MCF 10A (cell line): Measurements from ENCODE around the gene RAB10. TPM values are rescaled to one million over a fixed set of nuclear protein-coding genes. Genes with fewer than 3 reads are reported as not detected.
A peak's percentile ranks its signal among the peaks of the same experiment; 100 is the strongest.

Source experiments
- BruUV-seq: library from RNA; stranded (reverse); fragments of 400-500 nt; replicated peaks from 2 replicates; lab custom pipeline; 2021; lab: Mats Ljungman, UMichigan
- CTCF ChIA-PET: fragments of 300-600 bp; sonication (Branson Sonifier 250); formaldehyde crosslinking; extraction: SDS; loops from one replicate; lab custom pipeline; 2021; ENCODE audit warnings: antibody characterized with exemption, inconsistent platforms; lab: Yijun Ruan, JAX
- POLR2A ChIA-PET: fragments of 300-600, 350-650 bp; sonication (Branson Sonifier 250); formaldehyde crosslinking; extraction: SDS; loops from one replicate; lab custom pipeline; 2020; ENCODE audit warnings: antibody characterized with exemption, inconsistent platforms; lab: Yijun Ruan, JAX
- DNase-seq: peaks from one replicate; pipeline ENCODE4 v3.0.0-alpha.2; 2018; ENCODE audit not compliant: unreplicated experiment
- H3K27ac Mint-ChIP-seq: one replicate; pipeline ENCODE4 v1.8.0; 2022; ENCODE audit warnings: mild to moderate bottlenecking, low read depth, mixed read lengths; ENCODE audit not compliant: unreplicated experiment
- H3K27me3 Mint-ChIP-seq: one replicate; pipeline ENCODE4 v1.8.0; 2022; ENCODE audit warnings: mixed read lengths; ENCODE audit not compliant: insufficient read depth, unreplicated experiment
- H3K36me3 Mint-ChIP-seq: one replicate; pipeline ENCODE4 v1.8.0; 2022; ENCODE audit warnings: mild to moderate bottlenecking, moderate library complexity, mixed read lengths; ENCODE audit not compliant: insufficient read depth, unreplicated experiment
- H3K4me1 Mint-ChIP-seq: one replicate; pipeline ENCODE4 v1.8.0; 2022; ENCODE audit warnings: mixed read lengths; ENCODE audit not compliant: insufficient read depth, unreplicated experiment
- H3K4me3 Mint-ChIP-seq: one replicate; pipeline ENCODE4 v1.8.0; 2022; ENCODE audit warnings: mild to moderate bottlenecking, moderate library complexity, mixed read lengths; ENCODE audit not compliant: unreplicated experiment
- H3K9me3 Mint-ChIP-seq: one replicate; pipeline ENCODE4 v1.8.0; 2022; ENCODE audit warnings: mixed read lengths; ENCODE audit not compliant: unreplicated experiment
- intact Hi-C: fragments of 100-400 bp; cut with micrococcal nuclease; formaldehyde crosslinking; loops from 2 replicates; pipeline ENCODE4 v1.14.1; 2022
- total RNA-seq: library from RNA; stranded (reverse); gene quantifications from 2 replicates; pipeline ENCODE4 v1.2.3, GENCODE V29; 2022
- TF ChIP-seq, protein P1 (sequence below): fragments of 200-600 bp; IDR thresholded peaks from one replicate; pipeline ENCODE4 v1.8.0; 2022; ENCODE audit warnings: antibody characterized with exemption, mild to moderate bottlenecking; ENCODE audit not compliant: unreplicated experiment

Gene RAB10
- total RNA-seq, 1 experiment from 2014 or later = 147 TPM

DNA sequence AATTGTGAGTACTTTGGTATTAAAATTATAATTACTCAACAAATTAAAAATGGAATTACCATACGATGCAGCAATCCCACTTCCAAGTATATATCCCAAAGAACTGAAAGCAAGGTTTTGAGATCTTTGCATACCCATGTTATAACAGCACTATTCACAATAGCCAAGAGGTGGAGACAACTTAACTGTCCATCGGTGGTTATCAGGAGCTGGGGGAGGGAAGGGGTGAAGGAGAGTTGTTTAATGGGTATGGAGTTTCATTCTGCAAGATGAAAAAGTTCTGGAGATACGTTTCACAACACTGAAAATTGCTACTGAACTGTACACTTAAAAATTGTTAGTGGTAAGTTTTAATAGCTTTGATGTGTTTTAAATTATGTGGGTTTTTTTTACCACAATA lies 25.7 kb downstream of the RAB10 start:
- no peak for DNase-seq
- Mint-ChIP-seq H3K27me3 (no peaks in the 10 kb centered on the region), H3K4me1 (peaks cover 21% of the 10 kb centered on the region), H3K27ac (no peak overlapping the region), H3K4me3 (no peak overlapping the region), H3K36me3 (peaks cover 25% of the 10 kb centered on the region), H3K9me3 (no peaks in the 10 kb centered on the region)
- ChIA-PET POLR2A (interaction anchor here (1.0 to 1.2 kb wide), 2 partner anchors 11 to 25 kb away, joined by 3 to 7 read pairs; no protein-coding TSS in a partner anchor), CTCF (interaction anchor here (0.8 to 1.6 kb wide), 3 partner anchors 26 to 86 kb away, joined by 3 to 5 read pairs (median 4); no protein-coding TSS in a partner anchor)
- TF ChIP-seq, protein P1, sequence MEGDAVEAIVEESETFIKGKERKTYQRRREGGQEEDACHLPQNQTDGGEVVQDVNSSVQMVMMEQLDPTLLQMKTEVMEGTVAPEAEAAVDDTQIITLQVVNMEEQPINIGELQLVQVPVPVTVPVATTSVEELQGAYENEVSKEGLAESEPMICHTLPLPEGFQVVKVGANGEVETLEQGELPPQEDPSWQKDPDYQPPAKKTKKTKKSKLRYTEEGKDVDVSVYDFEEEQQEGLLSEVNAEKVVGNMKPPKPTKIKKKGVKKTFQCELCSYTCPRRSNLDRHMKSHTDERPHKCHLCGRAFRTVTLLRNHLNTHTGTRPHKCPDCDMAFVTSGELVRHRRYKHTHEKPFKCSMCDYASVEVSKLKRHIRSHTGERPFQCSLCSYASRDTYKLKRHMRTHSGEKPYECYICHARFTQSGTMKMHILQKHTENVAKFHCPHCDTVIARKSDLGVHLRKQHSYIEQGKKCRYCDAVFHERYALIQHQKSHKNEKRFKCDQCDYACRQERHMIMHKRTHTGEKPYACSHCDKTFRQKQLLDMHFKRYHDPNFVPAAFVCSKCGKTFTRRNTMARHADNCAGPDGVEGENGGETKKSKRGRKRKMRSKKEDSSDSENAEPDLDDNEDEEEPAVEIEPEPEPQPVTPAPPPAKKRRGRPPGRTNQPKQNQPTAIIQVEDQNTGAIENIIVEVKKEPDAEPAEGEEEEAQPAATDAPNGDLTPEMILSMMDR = no peak
- BruUV-seq = no TSS peak
- intact Hi-C loops = no loop called here

DNA sequence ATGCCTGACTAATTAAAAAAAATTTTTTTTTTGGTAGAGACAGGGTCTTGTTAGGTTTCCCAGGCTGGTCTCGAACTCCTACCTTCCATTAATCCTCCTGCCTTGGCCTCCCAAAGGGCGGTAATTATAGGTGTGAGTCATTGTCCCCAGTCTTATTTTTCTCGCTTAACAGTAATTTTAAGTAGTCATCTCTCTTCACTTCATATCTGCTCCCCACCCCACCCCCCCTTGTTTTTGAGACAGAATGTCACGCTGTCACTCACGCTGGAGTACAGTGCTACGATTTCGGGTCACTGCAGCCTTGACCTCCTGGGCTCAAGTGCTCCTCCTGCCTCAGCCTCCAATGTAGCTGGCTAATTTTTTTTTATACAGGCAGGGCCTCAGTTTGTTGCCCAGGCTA lies 27.7 kb downstream of the RAB10 start:
- H3K27me3 Mint-ChIP-seq = no peaks in the 10 kb centered on the region
- no peak overlapping the region for H3K4me3 Mint-ChIP-seq
- DNase-seq = no peak
- H3K4me1 Mint-ChIP-seq = peaks cover 25% of the 10 kb centered on the region
- BruUV-seq = no TSS peak
- H3K9me3 Mint-ChIP-seq = no peaks in the 10 kb centered on the region
- POLR2A ChIA-PET = interaction anchor here (1.3 kb wide), 1 partner anchor 15 kb away, joined by 3 read pairs; no protein-coding TSS in a partner anchor
- intact Hi-C loops = no loop called here
- peaks cover 41% of the 10 kb centered on the region for H3K36me3 Mint-ChIP-seq
- CTCF ChIA-PET = interaction anchor here (0.7 to 1.1 kb wide), 2 partner anchors 34 to 209 kb away, joined by 3 to 5 read pairs; no protein-coding TSS in a partner anchor
- H3K27ac Mint-ChIP-seq = no peak overlapping the region
- TF ChIP-seq, protein P1 = no peak

DNA sequence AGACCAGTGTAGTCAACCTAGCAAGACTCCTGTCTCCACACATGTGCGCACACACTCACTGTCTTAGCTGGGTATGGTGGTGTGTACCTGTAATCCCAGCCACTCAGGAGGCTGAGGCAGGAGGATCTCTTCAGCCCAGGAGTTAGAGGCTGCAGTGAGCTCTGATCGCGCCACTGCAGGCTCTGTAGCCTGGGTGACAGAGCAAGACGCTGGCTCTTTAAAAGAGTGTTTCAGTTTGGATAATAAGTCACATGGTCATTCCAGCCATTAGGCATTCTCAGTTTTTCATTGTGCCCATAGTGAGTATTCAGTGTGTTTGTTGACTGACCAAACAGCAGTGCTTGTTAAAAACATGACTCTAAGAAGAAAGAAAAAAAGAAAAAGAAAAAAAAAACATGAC lies 31.0 kb downstream of the RAB10 start:
- intact Hi-C loops = no loop called here
- no peak for DNase-seq
- BruUV-seq = no TSS peak
- ChIA-PET CTCF (interaction anchor here (0.5 to 0.8 kb wide), 2 partner anchors 72 to 263 kb away, joined by 3 read pairs; no protein-coding TSS in a partner anchor), POLR2A (interaction anchor here (0.6 to 1.5 kb wide), 5 partner anchors 13 to 209 kb away, joined by 3 to 7 read pairs (median 3); partner anchors contain the start of gene RAB10)
- TF ChIP-seq, protein P1 = no peak
- Mint-ChIP-seq H3K9me3 (no peaks in the 10 kb centered on the region), H3K4me1 (peaks cover 13% of the 10 kb centered on the region), H3K4me3 (no peak overlapping the region), H3K36me3 (peaks cover 43% of the 10 kb centered on the region), H3K27me3 (no peaks in the 10 kb centered on the region), H3K27ac (no peak overlapping the region)

DNA sequence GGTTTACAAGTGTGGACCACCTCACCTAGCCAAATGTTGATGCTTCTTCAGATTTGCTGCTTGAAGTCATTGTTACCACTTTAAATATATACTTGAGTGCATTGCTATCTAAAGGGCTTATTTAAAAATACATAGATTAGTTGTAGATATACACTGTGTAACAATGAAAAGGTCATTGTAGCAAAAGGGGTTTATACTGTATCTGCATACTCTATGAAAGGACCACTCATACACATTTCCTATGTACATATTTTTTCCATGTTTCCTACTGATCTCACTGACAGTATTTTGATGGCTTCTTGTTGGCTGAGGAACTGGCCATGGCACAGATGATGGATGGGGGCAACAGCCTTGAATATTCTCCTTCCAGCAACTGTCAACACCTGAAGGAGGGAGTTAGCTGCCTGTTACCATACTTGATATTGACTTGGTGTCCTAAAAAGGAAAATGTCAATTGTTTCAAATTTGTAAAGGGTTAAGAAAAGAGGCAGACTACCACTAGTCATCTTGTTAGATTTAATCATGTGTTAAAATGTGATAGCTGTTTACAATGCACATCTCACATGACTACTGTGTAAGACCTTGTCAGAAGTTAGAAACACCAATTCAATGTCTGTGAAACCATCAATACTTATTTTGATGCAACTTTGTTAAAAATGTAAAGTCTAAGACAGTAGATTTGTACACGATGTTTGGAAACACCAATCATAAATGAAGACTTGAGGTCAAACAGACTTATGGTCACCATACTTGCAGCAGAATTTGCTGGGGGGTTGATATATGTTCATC lies 33.5 kb downstream of the RAB10 start:
- intact Hi-C loops = no loop called here
- H3K27me3 Mint-ChIP-seq = no peaks in the 10 kb centered on the region
- BruUV-seq = no TSS peak
- ChIA-PET POLR2A (interaction anchor here (1.1 to 9.7 kb wide), 3 partner anchors 10 to 59 kb away, joined by 4 to 68 read pairs (median 7); partner anchors contain the start of gene RAB10), CTCF (interaction anchor here (0.7 kb wide), 1 partner anchor 75 kb away, joined by 4 read pairs; no protein-coding TSS in a partner anchor)
- H3K4me1 Mint-ChIP-seq = peaks cover 17% of the 10 kb centered on the region
- no peak overlapping the region for H3K4me3 Mint-ChIP-seq
- TF ChIP-seq, protein P1 = no peak
- H3K36me3 Mint-ChIP-seq = peaks cover 29% of the 10 kb centered on the region
- no peaks in the 10 kb centered on the region for H3K9me3 Mint-ChIP-seq
- DNase-seq = no peak
- peak overlapping the region; percentile 80 for H3K27ac Mint-ChIP-seq
